ENCODE data around the gene FRMPD4. TPM values are rescaled to one million over a fixed set of nuclear protein-coding genes. Genes with fewer than 3 reads are reported as not detected.

Gene FRMPD4
- 0.80 and 2.4 TPM in 2 replicates for total RNA-seq (2014; rRNA removed; shearing (Covaris generic))
- polyA plus RNA-seq (2016; fragmentation: Nextera tagmentation; extraction: Ambion mirVana): 0.19 and 0.28 TPM in 2 replicates
- long read RNA-seq: 0 reads

GRCh38 chrX:12138361-12139313 is at the start of gene FRMPD4:
Gene FRMPD4, plus strand, starts transcription at chrX:12138473. Its CDS starts 499 bp downstream, at chrX:12138972.
- TF ChIP-seq STAT1 (IDR thresholded peaks at IDR 0.05; ENCODE audit: unreplicated experiment) (no peak), ETS1 (IDR thresholded peaks at IDR 0.05) (no peak), CREB1 (CRISPR knock-in tag; IDR thresholded peaks at IDR 0.05; ENCODE audit: low read depth) (no peak), NANOG (IDR thresholded peaks at IDR 0.05; ENCODE audit: borderline replicate concordance) (no peak), JUNB (IDR thresholded peaks at IDR 0.05; ENCODE audit: unreplicated experiment) (no peak), EZH2 (IDR thresholded peaks at IDR 0.05; ENCODE audit: low read depth, unreplicated experiment) (no peak)
- TF ChIP-seq, protein P1, sequence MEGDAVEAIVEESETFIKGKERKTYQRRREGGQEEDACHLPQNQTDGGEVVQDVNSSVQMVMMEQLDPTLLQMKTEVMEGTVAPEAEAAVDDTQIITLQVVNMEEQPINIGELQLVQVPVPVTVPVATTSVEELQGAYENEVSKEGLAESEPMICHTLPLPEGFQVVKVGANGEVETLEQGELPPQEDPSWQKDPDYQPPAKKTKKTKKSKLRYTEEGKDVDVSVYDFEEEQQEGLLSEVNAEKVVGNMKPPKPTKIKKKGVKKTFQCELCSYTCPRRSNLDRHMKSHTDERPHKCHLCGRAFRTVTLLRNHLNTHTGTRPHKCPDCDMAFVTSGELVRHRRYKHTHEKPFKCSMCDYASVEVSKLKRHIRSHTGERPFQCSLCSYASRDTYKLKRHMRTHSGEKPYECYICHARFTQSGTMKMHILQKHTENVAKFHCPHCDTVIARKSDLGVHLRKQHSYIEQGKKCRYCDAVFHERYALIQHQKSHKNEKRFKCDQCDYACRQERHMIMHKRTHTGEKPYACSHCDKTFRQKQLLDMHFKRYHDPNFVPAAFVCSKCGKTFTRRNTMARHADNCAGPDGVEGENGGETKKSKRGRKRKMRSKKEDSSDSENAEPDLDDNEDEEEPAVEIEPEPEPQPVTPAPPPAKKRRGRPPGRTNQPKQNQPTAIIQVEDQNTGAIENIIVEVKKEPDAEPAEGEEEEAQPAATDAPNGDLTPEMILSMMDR (conservative IDR thresholded peaks at IDR 0.05; ENCODE audit: low read depth in 2 of 2): peak; percentile 24 to 43; a peak in 2 of 4 replicates
- TF ChIP-seq, protein P2, sequence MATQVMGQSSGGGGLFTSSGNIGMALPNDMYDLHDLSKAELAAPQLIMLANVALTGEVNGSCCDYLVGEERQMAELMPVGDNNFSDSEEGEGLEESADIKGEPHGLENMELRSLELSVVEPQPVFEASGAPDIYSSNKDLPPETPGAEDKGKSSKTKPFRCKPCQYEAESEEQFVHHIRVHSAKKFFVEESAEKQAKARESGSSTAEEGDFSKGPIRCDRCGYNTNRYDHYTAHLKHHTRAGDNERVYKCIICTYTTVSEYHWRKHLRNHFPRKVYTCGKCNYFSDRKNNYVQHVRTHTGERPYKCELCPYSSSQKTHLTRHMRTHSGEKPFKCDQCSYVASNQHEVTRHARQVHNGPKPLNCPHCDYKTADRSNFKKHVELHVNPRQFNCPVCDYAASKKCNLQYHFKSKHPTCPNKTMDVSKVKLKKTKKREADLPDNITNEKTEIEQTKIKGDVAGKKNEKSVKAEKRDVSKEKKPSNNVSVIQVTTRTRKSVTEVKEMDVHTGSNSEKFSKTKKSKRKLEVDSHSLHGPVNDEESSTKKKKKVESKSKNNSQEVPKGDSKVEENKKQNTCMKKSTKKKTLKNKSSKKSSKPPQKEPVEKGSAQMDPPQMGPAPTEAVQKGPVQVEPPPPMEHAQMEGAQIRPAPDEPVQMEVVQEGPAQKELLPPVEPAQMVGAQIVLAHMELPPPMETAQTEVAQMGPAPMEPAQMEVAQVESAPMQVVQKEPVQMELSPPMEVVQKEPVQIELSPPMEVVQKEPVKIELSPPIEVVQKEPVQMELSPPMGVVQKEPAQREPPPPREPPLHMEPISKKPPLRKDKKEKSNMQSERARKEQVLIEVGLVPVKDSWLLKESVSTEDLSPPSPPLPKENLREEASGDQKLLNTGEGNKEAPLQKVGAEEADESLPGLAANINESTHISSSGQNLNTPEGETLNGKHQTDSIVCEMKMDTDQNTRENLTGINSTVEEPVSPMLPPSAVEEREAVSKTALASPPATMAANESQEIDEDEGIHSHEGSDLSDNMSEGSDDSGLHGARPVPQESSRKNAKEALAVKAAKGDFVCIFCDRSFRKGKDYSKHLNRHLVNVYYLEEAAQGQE (IDR thresholded peaks at IDR 0.05; ENCODE audit: unreplicated experiment): no peak
- peak within 1 kb of the TSS; percentile 82 for H3K4me2 ChIP-seq
- no peaks in the 10 kb centered on the region for H3K9me2 ChIP-seq (ENCODE audit: insufficient read depth)
- no peaks in the 10 kb centered on the region for H4K20me1 ChIP-seq (replicated peaks; ENCODE audit: insufficient read depth)
- H3K27me3 Mint-ChIP-seq (ENCODE audit: insufficient read depth, low read depth, poor library complexity): peaks cover 26% of the 10 kb centered on the region
- no peaks in the 10 kb centered on the region for H3F3A ChIP-seq (replicated peaks; ENCODE audit: low read depth)
- H2AFZ ChIP-seq: peak within 1 kb of the TSS; percentile 84
- DNase-seq (ENCODE audit: low spot score) (peak; percentile 63), ATAC-seq (peak; percentile 88)
- H3K4me3 Mint-ChIP-seq: peak within 1 kb of the TSS; percentile 85
- peaks cover 11% of the 10 kb centered on the region; the same call in 2 of the 3 replicates for H3K4me1 Mint-ChIP-seq
- no peaks in the 10 kb centered on the region for H3K36me3 Mint-ChIP-seq (ENCODE audit: low read depth)
- no peaks in the 10 kb centered on the region for H3K36me3 ChIP-seq (ENCODE audit: insufficient read depth)
- no peaks in the 10 kb centered on the region; the same call in 2 of the 3 replicates for H3K9me3 Mint-ChIP-seq
- H3K79me2 ChIP-seq (replicated peaks; ENCODE audit: insufficient read depth): no peaks in the 10 kb centered on the region
- H3K27me3 ChIP-seq (ENCODE audit: insufficient read depth): peaks cover 43% of the 10 kb centered on the region
- no peak within 1 kb of the TSS for H3K27ac Mint-ChIP-seq
- H3K27ac ChIP-seq (ENCODE audit: low read depth): no peak within 1 kb of the TSS
- peak within 1 kb of the TSS; percentile 68 for H3K4me3 ChIP-seq
- no peaks in the 10 kb centered on the region for H3K4me1 ChIP-seq (ENCODE audit: insufficient read depth)

All from GM23338 (cell line).